GM19468 (cell line): ENCODE data around the gene GRIN2A.
"Not testable (repeated sequence)": the region's sequence is repeated elsewhere in the genome, so short reads cannot be mapped to it uniquely, and the experiment has no call there.

Source experiments
- ATAC-seq: cut with Tn5 transposase; IDR thresholded peaks from one replicate; pipeline ENCODE4 v1.9.1; 2021; ENCODE audit warnings: mild to moderate bottlenecking, moderate library complexity, moderate number of reproducible peaks; ENCODE audit not compliant: unreplicated experiment; ENCODE audit errors: extremely low read depth

GRIN2A gene

GRCh38 chr16:9885876-9886275 lies 296.4 kb downstream of the GRIN2A start:
- ATAC-seq, result no peak

GRCh38 chr16:9885467-9885866 lies 296.8 kb downstream of the GRIN2A start:
- ATAC-seq, result no peak

DNA sequence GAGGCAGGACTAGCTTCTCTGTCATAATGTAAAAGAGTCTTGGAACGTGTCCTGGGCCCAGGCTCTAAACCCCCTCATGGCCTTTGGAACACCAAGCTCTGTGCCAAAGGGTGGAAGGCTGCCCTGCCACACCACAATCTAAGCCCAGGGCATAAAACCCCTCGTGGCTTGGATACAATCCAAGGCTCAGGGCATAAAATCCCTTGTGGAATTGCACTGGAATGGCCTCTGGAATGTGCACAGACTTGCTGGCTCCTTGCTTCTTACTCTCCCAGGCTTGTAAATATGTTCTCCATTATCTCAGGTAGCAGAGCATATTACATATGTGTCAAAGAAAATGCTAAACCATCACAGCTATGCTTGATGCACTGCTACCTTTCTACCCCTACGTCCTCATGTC lies 306.2 kb downstream of the GRIN2A start:
- ATAC-seq, result not testable (repeated sequence)

- ATAC-seq, result no peak
Observed at GRCh38 chr16:9874219-9874618, 308.0 kb downstream of the GRIN2A start.

DNA sequence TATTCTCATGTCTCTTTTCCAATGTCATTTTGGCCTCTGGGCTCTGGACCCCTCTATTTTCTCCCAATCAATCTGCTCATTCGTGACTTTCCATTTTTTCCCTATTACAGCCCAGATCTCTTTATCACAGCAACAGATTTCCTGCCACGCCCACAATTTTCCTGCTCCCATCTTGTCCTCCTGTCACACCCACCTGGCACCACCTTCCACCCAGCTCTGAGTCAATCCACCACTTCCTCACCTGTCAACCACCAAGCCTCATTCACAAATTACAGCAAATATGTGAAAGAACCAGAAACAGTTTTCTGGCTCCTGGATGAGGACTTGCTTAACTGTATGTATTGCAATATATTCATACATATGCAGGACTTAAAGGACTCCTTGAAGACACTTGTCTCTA lies 311.3 kb downstream of the GRIN2A start:
- ATAC-seq, result no peak

DNA sequence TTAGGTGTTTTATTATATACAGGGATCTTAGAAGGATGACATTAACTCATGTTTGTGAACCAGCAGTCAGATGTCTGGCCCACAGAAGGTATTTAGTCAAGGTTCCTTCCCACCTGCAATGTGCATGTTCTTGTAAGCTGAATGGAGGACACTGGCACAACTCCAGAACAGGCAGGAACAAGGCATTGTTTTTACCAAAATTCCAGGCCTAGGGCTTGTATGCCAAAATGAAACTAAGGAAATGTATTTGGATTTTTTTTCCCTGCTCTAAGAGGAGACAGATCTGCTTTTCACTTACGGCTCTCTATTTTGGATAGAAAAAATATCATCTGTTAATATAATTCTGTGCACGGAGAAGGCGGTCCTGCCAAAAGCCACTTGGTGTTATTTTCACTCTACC lies 312.5 kb downstream of the GRIN2A start:
- no peak for ATAC-seq

DNA sequence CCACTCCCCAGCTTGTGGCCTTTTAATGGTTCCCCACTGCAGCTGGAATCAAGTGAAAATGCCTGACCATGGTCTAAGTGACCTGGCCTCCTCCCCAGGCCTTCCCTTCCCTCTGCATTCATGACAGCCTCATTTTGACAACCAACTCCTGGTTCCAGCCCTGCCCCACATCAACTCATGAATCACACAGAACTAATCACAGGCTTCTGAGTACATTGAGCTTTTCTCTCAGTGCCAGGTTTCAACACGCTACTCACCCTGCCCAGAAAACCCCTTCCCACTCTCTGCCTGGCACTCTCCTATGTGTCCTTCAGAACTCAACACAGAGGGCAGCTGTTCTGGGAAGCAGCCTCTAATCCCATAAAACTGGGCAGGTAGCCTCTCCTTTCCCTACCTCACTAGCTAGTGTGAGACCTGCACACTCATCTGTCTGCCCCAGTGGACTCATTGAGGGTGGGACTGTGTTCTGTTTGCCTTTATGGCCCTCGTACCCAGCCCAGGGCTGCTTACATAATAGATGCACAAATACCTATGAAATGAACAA lies 313.6 kb downstream of the GRIN2A start:
- ATAC-seq, result no peak

DNA sequence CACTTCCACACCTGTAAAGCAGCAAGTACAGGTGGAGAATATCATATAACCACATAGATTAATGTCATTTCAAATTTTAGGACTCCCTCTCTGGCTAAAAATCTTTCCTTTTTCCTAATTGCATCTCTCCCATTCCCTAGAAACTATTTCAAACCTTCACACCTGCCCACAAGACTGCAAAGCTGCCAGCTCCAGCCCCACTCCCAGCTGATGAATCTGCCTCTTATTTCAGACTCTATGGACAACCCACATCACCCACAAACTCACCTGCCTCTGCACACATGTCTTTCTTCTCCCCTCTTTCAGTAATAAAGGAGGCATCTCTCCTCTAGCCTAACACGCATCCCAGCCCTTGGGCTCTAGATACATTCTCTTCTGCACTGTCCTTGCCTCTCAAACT lies 315.1 kb downstream of the GRIN2A start:
- no peak for ATAC-seq

GRCh38 chr16:9864461-9864860 lies 317.8 kb downstream of the GRIN2A start:
- no peak for ATAC-seq

- ATAC-seq, result no peak
Observed at GRCh38 chr16:9862327-9862726, 319.9 kb downstream of the GRIN2A start.

GRCh38 chr16:9860876-9861275 lies 321.4 kb downstream of the GRIN2A start:
- ATAC-seq, result no peak

- ATAC-seq, result no peak
Observed at GRCh38 chr16:9859701-9860327, 322.4 kb downstream of the GRIN2A start.

DNA sequence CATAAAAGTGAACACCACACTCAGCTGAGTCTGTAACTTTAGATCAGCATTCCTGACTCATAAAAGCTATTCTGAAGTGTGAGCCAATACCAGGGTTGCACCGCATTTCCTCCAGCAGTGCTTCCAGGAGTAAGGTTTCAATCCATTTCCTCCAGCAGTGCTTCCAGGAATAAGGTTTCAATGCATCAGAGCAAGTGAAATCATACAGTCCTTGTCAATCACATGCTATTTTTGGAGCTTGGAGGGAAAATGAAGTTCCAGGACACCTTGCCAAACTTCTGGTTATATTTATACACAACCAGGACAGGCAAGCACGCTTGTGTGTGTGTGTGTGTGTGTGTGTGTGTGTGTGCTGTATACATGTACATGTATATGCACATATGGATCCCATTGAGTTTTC lies 327.6 kb downstream of the GRIN2A start:
- no peak for ATAC-seq

- no peak for ATAC-seq
Observed at GRCh38 chr16:9852003-9852402, 330.2 kb downstream of the GRIN2A start.

DNA sequence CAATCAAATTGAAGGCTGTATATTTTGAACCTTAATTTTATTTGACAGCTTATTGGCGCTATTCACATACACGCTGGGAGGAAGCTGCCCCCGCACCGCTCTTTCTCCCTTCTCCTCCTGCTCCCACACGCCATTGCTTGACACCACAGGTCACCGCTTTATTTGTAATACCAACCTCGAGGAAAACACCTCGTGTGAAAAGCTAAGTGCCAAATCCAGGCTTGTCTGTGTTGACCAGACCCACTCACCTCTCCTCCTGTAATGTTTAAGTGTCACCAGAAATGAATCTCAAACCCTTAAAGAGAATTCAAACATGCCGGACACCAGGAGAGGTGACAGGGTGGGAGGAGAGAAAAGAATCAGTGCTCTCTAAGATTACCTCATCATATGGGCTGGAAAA lies 331.4 kb downstream of the GRIN2A start:
- ATAC-seq, result no peak

DNA sequence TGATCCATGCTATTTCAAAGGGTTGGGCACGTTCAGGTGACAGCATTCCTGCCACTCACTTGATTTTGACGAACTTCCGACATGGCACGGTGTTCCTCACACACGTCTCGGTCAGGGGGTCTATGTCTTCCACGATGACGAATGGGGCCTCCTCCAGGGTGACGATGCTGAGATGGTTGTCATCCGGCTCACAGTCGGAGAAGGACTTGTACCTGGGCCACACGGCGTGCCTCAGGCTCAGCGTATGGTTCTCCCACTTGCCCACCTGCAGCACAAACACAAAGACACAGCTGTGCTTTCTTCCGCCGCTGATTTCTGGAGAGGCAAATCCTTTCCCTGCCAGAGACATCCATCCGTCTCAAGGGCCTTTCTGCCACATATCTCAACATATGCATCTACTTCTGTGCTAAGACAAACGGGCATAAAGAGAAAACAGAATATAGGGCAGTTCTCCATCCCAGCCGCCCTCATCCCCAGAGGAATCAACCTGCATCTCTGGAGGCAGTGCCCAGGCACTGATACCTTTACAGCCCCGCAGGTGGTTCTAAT lies 332.5 kb downstream of the GRIN2A start:
- no peak for ATAC-seq

DNA sequence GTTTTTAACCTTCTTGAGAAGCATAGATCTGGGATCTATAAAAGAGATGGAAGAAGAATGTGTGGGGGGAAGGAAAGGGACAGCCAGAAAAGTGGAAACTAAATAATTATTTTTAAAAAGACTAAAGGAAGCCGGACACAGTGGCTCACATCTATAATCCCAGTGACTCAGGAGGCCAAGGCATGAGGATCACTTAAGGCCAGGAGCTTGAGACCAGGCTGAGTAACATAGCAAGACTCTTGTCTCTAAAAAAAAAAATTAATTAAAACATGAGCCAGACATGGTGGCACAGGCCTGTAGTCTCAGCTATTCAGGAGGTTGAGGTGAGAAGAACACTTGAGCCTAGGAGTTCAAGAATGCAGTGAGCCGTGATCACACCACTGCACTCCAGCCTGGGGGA lies 335.1 kb downstream of the GRIN2A start:
- no peak for ATAC-seq

DNA sequence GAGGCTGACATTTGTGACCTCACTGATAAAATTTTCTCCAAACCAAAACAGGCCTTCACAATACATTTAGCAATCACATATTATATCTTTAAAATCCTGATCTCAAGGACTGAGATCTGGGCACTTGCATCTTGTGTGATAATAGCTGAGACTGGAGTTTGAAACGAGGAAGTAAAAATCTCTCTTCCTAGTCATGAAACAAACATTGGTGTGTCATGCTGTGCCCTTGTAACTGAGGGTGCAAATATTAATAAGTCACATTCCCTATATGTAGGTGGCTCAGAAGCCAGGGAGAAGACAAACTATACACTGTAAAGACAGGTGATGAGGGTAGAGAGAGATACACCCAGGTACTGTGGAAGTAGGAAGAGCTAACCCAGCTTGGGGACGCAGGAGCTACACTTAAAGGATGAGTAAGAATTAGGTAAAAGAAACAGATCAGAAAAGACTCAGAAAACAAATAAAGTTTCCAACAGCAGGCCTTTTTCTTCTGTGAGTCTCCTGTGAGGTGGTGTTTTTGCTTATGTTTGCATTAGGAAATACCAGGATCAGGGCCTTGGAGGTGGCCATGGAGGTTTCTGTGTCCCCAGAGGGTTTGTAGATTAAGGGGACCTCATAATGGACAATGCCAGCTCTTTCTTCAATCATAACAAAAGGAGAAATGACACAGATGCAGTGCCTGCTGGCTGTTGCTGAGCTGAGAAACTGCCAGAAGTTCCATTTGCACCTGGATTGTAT lies 335.7 kb downstream of the GRIN2A start:
- no peak for ATAC-seq

DNA sequence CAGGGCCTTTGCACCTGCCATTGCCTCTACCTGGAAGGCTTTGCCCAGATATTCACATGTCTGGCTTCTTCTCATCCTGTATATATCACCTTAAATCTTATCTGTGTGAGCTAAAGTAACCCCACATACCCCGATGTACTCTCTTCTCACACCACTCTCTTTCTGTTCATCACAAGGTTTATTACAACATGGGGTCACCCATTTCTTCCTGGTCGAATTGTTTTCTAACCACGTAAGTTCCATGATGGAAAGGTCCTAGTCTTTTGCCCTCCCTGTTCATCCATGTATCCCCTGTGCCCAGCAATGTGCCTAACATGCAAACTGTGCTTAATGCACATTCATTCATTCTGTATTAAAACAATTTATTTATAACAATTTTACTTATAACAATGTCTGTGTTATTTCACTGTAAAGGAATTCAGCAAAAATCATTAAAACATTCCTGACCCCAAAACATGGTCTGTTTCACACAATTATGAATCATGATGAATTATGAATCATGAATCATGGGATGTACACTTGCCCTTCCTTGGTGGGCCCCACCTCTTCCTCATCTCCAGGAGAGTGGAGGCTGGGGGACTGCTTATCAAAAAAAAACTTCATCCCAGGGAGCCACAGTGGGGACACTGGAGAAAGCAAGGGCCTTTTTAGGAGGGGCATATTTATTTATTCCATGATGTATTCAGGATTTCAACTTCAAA lies 336.4 kb downstream of the GRIN2A start:
- ATAC-seq, result no peak

- no peak for ATAC-seq
Observed at GRCh38 chr16:9844361-9844760, 337.9 kb downstream of the GRIN2A start.
